GM18508 (cell line): ENCODE measurements around the gene NFE2L3.
"Not testable (repeated sequence)": the region's sequence is repeated elsewhere in the genome, so short reads cannot be mapped to it uniquely, and the experiment has no call there.

ENCODE experiments used
- ATAC-seq: cut with Tn5 transposase; IDR thresholded peaks from one replicate; pipeline ENCODE4 v1.9.1; 2021; ENCODE audit warnings: moderate number of reproducible peaks; ENCODE audit not compliant: insufficient read depth, unreplicated experiment

Gene NFE2L3

GRCh38 chr7:26165950-26166683 lies 14.1 kb downstream of the NFE2L3 start:
- no peak for ATAC-seq

GRCh38 chr7:26166684-26167266 lies 14.8 kb downstream of the NFE2L3 start:
- no peak for ATAC-seq

- ATAC-seq, result peak; percentile 72
Measured at GRCh38 chr7:26167303-26167934, 15.4 kb downstream of the NFE2L3 start.

- no peak for ATAC-seq
Measured at GRCh38 chr7:26168458-26169023, 16.5 kb downstream of the NFE2L3 start.

GRCh38 chr7:26169271-26169670 lies 17.3 kb downstream of the NFE2L3 start:
- ATAC-seq, result no peak

GRCh38 chr7:26170663-26171062 lies 18.7 kb downstream of the NFE2L3 start:
- ATAC-seq, result no peak

- no peak for ATAC-seq
Measured at GRCh38 chr7:26171601-26172000, 19.6 kb downstream of the NFE2L3 start.

- no peak for ATAC-seq
Measured at GRCh38 chr7:26172048-26172447, 20.1 kb downstream of the NFE2L3 start.

GRCh38 chr7:26175903-26176302 lies 23.9 kb downstream of the NFE2L3 start:
- not testable (repeated sequence) for ATAC-seq

GRCh38 chr7:26176696-26177095 lies 24.7 kb downstream of the NFE2L3 start:
- ATAC-seq, result not testable (repeated sequence)

- ATAC-seq, result not testable (repeated sequence)
Measured at GRCh38 chr7:26177269-26177668, 25.3 kb downstream of the NFE2L3 start.

- ATAC-seq, result no peak
Measured at GRCh38 chr7:26178272-26178960, 26.4 kb downstream of the NFE2L3 start.

GRCh38 chr7:26179422-26179821 lies 27.4 kb downstream of the NFE2L3 start:
- ATAC-seq, result no peak

GRCh38 chr7:26179826-26180497 lies 28.0 kb downstream of the NFE2L3 start:
- no peak for ATAC-seq

GRCh38 chr7:26180792-26181198 lies 28.8 kb downstream of the NFE2L3 start:
- no peak for ATAC-seq

GRCh38 chr7:26181474-26182227 lies 29.7 kb downstream of the NFE2L3 start:
- ATAC-seq, result no peak

- no peak for ATAC-seq
Measured at GRCh38 chr7:26182283-26182682, 30.3 kb downstream of the NFE2L3 start.

GRCh38 chr7:26182706-26183105 lies 30.7 kb downstream of the NFE2L3 start:
- no peak for ATAC-seq

- ATAC-seq, result no peak
Measured at GRCh38 chr7:26183545-26184280, 31.7 kb downstream of the NFE2L3 start.
